ENCODE data around the gene ZFYVE16. TPM values are rescaled to one million over a fixed set of nuclear protein-coding genes. Genes with fewer than 3 reads are reported as not detected.

ZFYVE16 gene
- total RNA-seq, 8 experiments from 2014 or later: 20.6 to 42.2 (median 36.5) TPM

DNA sequence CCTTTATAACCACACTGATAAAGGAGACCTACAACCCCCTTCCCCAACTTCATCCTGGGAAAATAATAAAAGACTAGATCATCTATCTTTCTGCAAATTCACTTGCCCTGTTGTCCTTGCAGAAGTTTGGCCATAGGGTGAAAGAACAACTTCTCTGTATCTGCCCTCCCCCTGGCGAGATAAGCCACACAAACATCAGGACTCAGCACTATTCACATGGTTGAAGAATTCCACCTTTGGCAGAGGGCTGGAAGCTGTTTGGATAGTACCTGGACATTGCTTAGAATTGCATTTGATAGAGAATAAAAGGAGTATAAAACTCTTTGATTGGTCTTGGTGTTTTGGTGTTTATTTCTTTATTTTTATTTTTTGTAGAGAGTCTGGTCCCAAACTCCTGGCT, 97.0 kb downstream of the ZFYVE16 start:
- WGBS, 10 experiments: 60 to 100% (median 94%) methylated on average over 1 of the region's 1 CpG; no CpG with 5 or more reads in 6 of the 10 experiments
- Histone ChIP-seq H3K27ac (no peak overlapping the region), H3K4me3 (no peak overlapping the region), H3K4me1 (replicated peaks in 1 of 2) (no peaks in the 10 kb centered on the region)
- ATAC-seq (replicated peaks in 6 of 8): no peak
- in situ Hi-C loops (cut with MboI; ENCODE audit: low pct_unique_long_range_greater_than_20kb in 2 of 9, low sequenced_read_pairs in 9 of 9, unreplicated experiment in 9 of 9): no loop called here

DNA sequence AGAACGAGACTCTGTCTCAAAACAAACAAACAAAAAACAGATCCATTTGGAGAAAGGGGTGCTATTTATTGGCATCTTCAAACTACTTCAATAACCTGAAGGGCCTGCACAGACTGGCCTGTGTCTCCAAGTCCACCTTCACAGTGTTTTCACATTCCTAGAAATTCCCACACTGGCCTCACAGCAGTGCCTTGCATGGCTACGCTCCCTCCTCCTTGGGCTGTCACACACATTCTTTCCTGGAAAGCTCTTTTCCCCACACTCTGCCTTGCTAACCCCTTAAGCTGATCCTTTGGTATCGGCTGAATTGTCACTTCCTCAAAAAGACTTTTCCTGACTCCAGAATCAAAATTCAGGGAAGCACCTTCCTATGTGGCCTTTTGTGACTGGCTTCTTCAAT, 99.8 kb downstream of the ZFYVE16 start:
- no peak overlapping the region for H3K4me3 ChIP-seq
- no peak for ATAC-seq (replicated peaks in 6 of 8)
- in situ Hi-C loops (cut with MboI; ENCODE audit: low pct_unique_long_range_greater_than_20kb in 2 of 9, low sequenced_read_pairs in 9 of 9, unreplicated experiment in 9 of 9): no loop called here
- H3K27ac ChIP-seq: no peak overlapping the region
- H3K4me1 ChIP-seq (replicated peaks in 1 of 2): no peaks in the 10 kb centered on the region
- WGBS, 10 experiments: 50 to 100% (median 100%) methylated on average over 1 to 2 of the region's 3 CpGs; no CpG with 5 or more reads in 3 of the 10 experiments

DNA sequence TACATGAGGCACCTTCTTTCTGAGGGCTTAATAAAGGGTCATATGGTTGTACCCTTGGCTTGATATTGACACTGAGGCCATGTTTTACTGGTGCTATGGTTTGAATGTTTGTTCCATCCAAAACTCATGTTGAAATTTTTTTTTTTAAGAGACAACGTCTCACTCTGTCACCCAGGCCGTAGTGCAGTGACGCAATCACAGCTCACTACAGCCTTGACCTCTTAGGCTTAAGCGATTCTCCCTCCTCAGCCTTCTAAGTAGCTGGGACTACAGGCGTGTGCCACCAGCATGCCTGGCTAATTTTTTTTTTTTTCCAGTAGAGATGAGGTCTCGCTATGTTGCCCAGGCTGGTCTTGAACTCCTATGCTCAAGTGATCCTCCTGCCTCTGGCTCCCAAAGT, 101.0 kb downstream of the ZFYVE16 start:
- H3K27ac ChIP-seq: no peak overlapping the region
- H3K4me1 ChIP-seq (replicated peaks in 1 of 2): no peaks in the 10 kb centered on the region
- H3K4me3 ChIP-seq: no peak overlapping the region
- 80 to 100% (median 95%) methylated on average over 1 to 6 of the region's 6 CpGs; no CpG with 5 or more reads in 3 of the 10 experiments for WGBS, 10 experiments
- no peak for ATAC-seq (replicated peaks in 6 of 8)
- in situ Hi-C loops (cut with MboI; ENCODE audit: low pct_unique_long_range_greater_than_20kb in 2 of 9, low sequenced_read_pairs in 9 of 9, unreplicated experiment in 9 of 9): no loop called here

GRCh38 chr5:80509362-80509761, 101.5 kb downstream of the ZFYVE16 start:
- Histone ChIP-seq H3K4me1 (replicated peaks in 1 of 2) (no peaks in the 10 kb centered on the region), H3K4me3 (no peak overlapping the region), H3K27ac (no peak overlapping the region)
- in situ Hi-C loops (cut with MboI; ENCODE audit: low pct_unique_long_range_greater_than_20kb in 2 of 9, low sequenced_read_pairs in 9 of 9, unreplicated experiment in 9 of 9): no loop called here
- 50 to 100% (median 91%) methylated on average over 1 to 4 of the region's 4 CpGs; no CpG with 5 or more reads in 1 of the 10 experiments for WGBS, 10 experiments
- peak in 2 of 8 experiments; percentile 89 to 93 for ATAC-seq (replicated peaks in 6 of 8)

- Histone ChIP-seq H3K4me3 (no peak overlapping the region), H3K4me1 (replicated peaks in 1 of 2) (no peaks in the 10 kb centered on the region), H3K27ac (no peak overlapping the region)
- 17 to 100% (median 92%) methylated on average over 1 to 4 of the region's 4 CpGs; no CpG with 5 or more reads in 4 of the 10 experiments for WGBS, 10 experiments
- in situ Hi-C loops (cut with MboI; ENCODE audit: low pct_unique_long_range_greater_than_20kb in 2 of 9, low sequenced_read_pairs in 9 of 9, unreplicated experiment in 9 of 9): no loop called here
- peak in 2 of 8 experiments; percentile 88 to 93 for ATAC-seq (replicated peaks in 6 of 8)
Measured at GRCh38 chr5:80516826-80517225, 109.0 kb downstream of the ZFYVE16 start.

Other genes with a start within 250 kb of the ZFYVE16 start
- 10 to 100 TPM in 3 of 8 experiments, 1 to 10 TPM in 5; 6.5 to 16.5 (median 8.1) TPM for gene SERINC5, start 152.0 kb upstream of the ZFYVE16 start, total RNA-seq
- under 1 TPM in 3 of 8 experiments, not detected in 5; 0.21 to 0.51 (median 0.28) TPM for gene SPZ1, start 88.1 kb upstream of the ZFYVE16 start, total RNA-seq
- gene FAM151B, start 80.0 kb downstream of the ZFYVE16 start, total RNA-seq: 1 to 10 TPM; 1.7 to 5.1 (median 2.2) TPM
- gene ANKRD34B, start 162.2 kb downstream of the ZFYVE16 start, total RNA-seq: under 1 TPM in 6 of 8 experiments, not detected in 2; 0.04 to 0.29 (median 0.25) TPM
- gene MSH3, start 246.6 kb downstream of the ZFYVE16 start, total RNA-seq: 10 to 100 TPM in 7 of 8 experiments, 1 to 10 TPM in 1; 9.7 to 25.1 (median 15.7) TPM
- gene DHFR, start 246.9 kb downstream of the ZFYVE16 start, total RNA-seq: 10 to 100 TPM in 5 of 8 experiments, 1 to 10 TPM in 3; 7.2 to 87.3 (median 16.4) TPM

Measured in motor neuron (in vitro differentiated cells).